HUES6 (cell line): ENCODE results near the gene STX18.
"Not testable (repeated sequence)": the region's sequence is repeated elsewhere in the genome, so short reads cannot be mapped to it uniquely, and the experiment has no call there.

Experiments
- H3K27ac ChIP-seq: 2 replicates; pipeline ENCODE4 v1.7.0; 2013; ENCODE audit warnings: low read depth, mild to moderate bottlenecking, low read length, inconsistent platforms
- H3K27me3 ChIP-seq: 2 replicates; pipeline ENCODE4 v1.6.1; 2013; ENCODE audit warnings: low read length; ENCODE audit not compliant: control insufficient read depth, insufficient read depth
- H3K36me3 ChIP-seq: 2 replicates; pipeline ENCODE4 v1.6.1; 2013; ENCODE audit warnings: low read length; ENCODE audit not compliant: control insufficient read depth, insufficient read depth
- H3K4me1 ChIP-seq: 2 replicates; pipeline ENCODE4 v1.6.1; 2013; ENCODE audit warnings: low read length; ENCODE audit not compliant: control insufficient read depth, insufficient read depth
- H3K4me3 ChIP-seq: 2 replicates; pipeline ENCODE4 v1.5.1; 2013; ENCODE audit warnings: low read depth, low read length
- H3K9ac ChIP-seq: one replicate; pipeline ENCODE4 v1.6.1; 2013; ENCODE audit warnings: mild to moderate bottlenecking, low read length
- H3K9me3 ChIP-seq: 2 replicates; pipeline ENCODE4 v1.6.1; 2013; ENCODE audit warnings: low read depth, low read length; ENCODE audit not compliant: control insufficient read depth, insufficient read depth

STX18 gene

DNA sequence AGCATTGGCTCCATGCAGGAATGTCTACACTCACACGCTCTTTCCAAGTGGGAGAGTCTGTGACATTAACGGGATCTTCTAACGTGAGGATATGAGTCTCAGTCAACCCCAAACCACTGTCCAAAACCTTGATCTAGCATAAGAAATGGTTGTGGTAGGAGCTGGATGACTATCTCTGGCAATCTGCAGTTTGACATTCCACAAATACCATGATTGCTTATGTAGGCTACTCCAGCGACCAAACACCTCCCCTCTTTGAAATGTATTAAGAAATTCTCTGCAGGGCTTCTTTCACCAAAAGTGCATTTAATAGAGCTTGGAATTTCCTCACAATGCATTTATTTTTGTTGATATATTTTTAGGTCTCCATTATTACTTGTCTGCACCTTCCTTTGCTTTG, 14.1 kb upstream of the STX18 start:
- Histone ChIP-seq H3K4me1 (peaks cover 7% of the 10 kb centered on the region; the same call in 1 of the 2 replicates), H3K4me3 (no peak overlapping the region), H3K36me3 (peaks cover 36% of the 10 kb centered on the region), H3K9me3 (no peaks in the 10 kb centered on the region), H3K9ac (no peak overlapping the region), H3K27ac (no peak overlapping the region), H3K27me3 (no peaks in the 10 kb centered on the region)

DNA sequence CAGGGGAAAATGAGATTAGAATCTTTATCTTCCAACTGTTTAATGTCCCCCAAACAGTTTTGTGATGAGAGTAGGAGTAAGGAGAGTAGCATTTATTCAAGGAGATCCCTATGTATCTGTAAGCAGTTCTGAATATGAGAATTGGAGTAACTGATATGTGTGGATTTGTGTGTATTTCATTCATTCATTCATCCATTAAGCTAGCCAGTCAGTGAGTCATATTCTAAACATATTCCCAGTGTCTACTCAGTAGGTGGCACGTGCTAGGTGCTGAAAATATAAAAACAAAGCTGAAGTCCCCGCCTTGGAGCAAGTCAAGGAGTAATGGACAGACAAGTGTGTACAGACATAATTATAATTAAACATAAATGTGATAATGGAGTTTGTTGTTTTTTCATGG, 12.4 kb upstream of the STX18 start:
- H3K9ac ChIP-seq, result no peak overlapping the region
- no peaks in the 10 kb centered on the region for H3K9me3 ChIP-seq
- H3K27ac ChIP-seq, result no peak overlapping the region
- no peak overlapping the region for H3K4me3 ChIP-seq
- H3K27me3 ChIP-seq, result no peaks in the 10 kb centered on the region
- H3K4me1 ChIP-seq, result peaks cover 7% of the 10 kb centered on the region; the same call in 1 of the 2 replicates
- peaks cover 43% of the 10 kb centered on the region for H3K36me3 ChIP-seq

DNA sequence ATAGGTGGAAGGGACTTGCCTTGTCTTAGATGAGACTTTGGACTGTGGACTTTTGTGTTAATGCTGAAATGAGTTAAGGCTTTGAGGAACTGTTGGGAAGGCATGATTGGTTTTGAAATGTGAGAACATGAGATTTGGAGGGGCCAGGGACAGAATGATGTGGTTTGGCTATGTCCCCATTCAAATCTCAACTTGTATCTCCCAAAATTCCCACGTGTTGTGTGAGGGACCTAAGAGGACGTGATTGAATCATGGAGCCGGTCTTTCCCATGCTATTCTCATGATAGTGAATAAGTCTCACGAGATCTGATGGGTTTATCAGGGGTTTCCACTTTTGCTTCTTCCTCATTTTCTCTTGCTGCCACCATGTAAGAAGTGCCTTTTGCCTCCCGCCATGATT, 10.2 kb upstream of the STX18 start:
- peaks cover 63% of the 10 kb centered on the region for H3K36me3 ChIP-seq
- H3K9me3 ChIP-seq, H3K9ac ChIP-seq, H3K4me1 ChIP-seq, H3K4me3 ChIP-seq, H3K27me3 ChIP-seq, H3K27ac ChIP-seq: not testable (repeated sequence)

DNA sequence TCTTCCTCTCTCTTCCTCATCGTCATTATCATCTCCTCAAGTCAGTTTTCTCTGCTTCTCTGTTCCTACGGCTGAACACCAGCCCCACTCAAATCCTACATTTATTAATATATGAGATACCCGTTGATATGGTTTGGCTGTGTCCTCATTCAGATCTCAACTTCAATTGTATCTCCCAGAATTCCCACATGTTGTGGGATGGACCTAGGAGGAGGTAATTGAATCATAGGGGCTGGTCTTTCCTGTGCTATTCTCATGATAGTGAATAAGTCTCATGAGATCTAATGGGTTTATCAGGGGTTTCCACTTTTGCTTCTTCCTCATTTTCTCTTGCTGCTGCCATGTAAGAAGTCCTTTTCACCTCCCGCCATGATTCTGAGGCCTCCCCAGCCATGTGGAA, 8.3 kb upstream of the STX18 start:
- H3K36me3 ChIP-seq, result peaks cover 74% of the 10 kb centered on the region
- H3K9ac ChIP-seq, H3K4me3 ChIP-seq, H3K4me1 ChIP-seq, H3K9me3 ChIP-seq, H3K27ac ChIP-seq, H3K27me3 ChIP-seq: not testable (repeated sequence)

DNA sequence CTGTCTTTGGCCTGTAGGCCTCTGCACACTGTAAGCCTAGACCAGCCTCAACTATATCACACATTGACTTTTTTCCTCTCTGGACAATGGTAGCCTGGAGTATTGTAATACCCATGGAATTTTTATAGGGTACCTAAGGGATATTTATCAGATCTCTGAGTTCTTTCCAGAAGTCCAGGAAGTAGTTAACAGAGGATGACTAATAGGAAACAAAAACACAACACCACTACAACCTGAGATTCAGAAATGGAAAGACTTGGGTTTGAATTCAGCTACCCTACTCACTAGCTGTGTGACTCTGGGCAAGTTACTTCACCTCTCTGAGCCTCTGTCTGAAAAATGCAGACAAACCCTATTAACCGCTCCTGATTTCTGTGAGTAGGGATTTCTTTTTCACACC, 7.7 kb upstream of the STX18 start:
- H3K4me3 ChIP-seq, result no peak overlapping the region
- H3K4me1 ChIP-seq, result no peaks in the 10 kb centered on the region
- no peak overlapping the region for H3K27ac ChIP-seq
- no peaks in the 10 kb centered on the region for H3K27me3 ChIP-seq
- H3K9ac ChIP-seq, result no peak overlapping the region
- peaks cover 75% of the 10 kb centered on the region for H3K36me3 ChIP-seq
- no peaks in the 10 kb centered on the region for H3K9me3 ChIP-seq

DNA sequence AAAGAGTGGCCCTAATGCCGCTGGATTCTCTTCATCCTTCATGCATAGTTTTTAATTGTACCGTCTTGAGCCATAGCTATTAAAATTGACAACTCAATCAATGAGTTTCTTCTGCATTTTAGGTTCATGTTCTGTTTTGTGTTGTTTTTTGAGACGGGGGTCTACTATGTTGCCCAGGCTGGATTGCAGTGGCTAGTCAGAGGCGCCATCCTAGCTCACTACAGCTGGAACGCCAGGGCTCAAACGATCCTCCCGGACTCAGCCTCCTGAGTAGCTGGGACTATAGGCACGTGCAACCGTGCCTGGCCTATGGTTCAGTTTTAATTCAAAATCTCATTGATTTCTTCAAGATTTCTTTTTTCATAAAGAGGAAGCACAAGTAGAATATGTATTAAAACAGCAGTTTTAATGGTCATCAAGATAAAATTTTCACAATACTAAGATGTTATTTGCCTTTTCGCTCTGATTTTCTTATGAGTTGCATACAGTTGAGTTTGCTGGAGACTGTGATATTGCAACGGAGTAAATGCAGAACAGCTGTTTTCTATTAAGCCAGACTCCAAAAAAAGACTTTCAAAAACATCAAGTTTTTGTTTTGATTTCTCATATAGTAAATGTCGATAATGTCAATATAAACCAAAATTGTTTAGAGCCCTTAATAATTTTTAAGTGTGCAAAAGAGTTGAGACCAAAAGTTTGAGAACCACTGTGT, 1.1 kb upstream of the STX18 start:
- Histone ChIP-seq H3K4me1 (peaks cover 11% of the 10 kb centered on the region; the same call in 1 of the 2 replicates), H3K9ac (peak overlapping the region; percentile 90), H3K36me3 (peaks cover 27% of the 10 kb centered on the region), H3K27me3 (no peaks in the 10 kb centered on the region), H3K4me3 (peak overlapping the region; percentile 96), H3K9me3 (no peaks in the 10 kb centered on the region), H3K27ac (no peak overlapping the region)

DNA sequence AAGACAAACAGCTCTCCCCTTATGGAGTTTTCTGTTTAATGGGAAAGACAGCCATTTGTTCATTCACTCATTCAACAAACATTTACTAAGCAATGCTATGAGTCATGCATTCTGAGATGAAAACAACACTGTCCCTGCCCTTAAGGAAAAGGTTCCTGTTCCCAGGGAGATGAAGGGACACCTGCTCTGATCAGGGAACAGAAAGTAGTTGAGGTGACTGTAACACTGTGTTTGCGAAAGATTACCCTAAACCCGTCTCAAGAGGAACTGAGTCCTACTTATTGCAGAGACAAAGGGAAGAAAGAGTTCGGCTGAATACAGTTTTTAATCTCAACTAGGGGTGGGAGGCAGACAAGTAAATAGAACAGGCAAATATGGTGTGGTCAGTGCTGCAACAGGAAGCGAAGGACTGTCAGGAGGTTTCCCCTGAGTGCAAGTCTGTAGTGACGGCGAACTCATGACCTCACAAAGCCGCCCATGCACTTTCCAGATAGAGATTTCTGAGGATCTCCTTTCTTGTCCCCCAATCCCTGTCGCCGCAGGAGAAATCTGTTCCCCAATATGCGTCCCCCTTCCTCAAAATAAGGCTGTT, 712 bp downstream of the STX18 start:
- H3K4me3 ChIP-seq, result peak overlapping the region; percentile 96
- no peaks in the 10 kb centered on the region for H3K27me3 ChIP-seq
- peaks cover 12% of the 10 kb centered on the region for H3K36me3 ChIP-seq
- peaks cover 11% of the 10 kb centered on the region; the same call in 1 of the 2 replicates for H3K4me1 ChIP-seq
- peak overlapping the region; percentile 90 for H3K9ac ChIP-seq
- peak overlapping the region; percentile 34; the same call in 1 of the 2 replicates for H3K27ac ChIP-seq
- H3K9me3 ChIP-seq, result no peaks in the 10 kb centered on the region

DNA sequence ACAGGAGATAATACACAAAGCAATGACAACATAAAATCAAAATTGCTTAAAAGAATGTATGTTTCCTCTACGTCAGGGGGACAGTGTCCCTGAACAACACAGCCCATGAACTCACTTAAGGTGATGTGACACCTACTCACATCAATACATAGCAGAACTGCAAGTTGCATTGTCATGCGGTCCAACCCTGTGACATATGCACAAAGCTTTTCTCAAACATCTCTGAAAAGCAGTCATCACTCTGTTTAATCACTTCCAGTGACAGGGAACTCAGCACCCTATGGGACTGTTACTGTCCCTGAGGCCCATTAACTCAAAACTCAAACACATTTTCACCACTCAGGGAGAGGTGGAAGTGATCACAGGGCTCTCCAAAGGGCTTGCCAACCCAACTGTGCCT, 2.4 kb downstream of the STX18 start:
- H3K9ac ChIP-seq, result no peak overlapping the region
- H3K4me3 ChIP-seq, result no peak overlapping the region
- H3K4me1 ChIP-seq, result peaks cover 11% of the 10 kb centered on the region; the same call in 1 of the 2 replicates

DNA sequence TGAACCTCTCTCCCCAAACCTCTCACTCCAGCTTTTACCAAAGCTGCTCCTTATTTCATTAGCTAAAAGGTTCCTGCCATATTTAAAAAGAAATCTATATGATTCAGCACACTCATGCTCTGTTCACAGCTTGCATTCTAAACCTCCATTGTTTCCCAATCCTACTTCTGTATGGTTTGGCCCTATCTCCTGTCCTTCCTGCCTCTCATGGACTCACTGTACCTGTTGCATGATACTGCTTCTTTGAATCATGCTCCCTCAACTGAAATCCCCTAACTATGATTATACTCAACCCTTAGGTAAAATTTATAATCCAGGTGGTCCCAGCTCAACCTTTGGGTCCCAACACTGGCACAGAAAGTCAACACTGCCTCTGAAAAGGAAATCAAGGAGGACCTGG, 6.3 kb downstream of the STX18 start:
- no peak overlapping the region for H3K4me3 ChIP-seq
- peaks cover 2% of the 10 kb centered on the region; the same call in 1 of the 2 replicates for H3K4me1 ChIP-seq

More for the DNA sequence above, 2.4 kb downstream of the STX18 start:
- Histone ChIP-seq H3K27ac (no peak overlapping the region), H3K9me3 (no peaks in the 10 kb centered on the region), H3K36me3 (no peaks in the 10 kb centered on the region), H3K27me3 (no peaks in the 10 kb centered on the region)

DNA sequence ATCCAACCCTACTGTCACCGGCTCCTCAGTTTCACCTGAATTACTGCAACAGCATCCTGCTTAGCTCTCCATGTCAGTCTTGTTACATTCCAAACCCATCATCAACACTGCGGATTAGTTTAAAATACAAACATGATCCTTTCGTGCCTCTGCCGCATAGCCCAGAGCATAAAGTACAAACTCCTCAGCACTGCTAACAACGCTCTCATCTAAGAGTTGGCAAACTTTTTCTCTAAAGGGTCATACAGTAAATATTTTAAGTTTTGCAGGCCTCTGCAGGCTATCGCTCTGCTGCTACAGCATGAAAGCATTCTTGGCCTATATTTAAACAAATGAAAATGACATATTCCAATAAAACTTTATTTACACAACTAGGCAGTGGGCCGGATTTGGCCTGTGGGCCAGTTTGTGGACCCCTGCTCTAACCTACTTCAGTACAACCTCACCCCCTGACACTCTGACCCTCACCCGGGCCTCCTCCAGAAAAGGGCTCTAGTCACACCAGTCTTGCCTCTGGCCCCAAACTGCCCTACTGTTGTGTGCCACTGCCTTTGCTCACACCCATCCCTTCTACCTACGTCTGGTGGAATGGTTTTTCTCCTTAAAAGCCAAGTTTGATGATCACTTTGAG, 7.2 kb downstream of the STX18 start:
- Histone ChIP-seq H3K36me3 (no peaks in the 10 kb centered on the region), H3K9me3 (no peaks in the 10 kb centered on the region), H3K27me3 (no peaks in the 10 kb centered on the region), H3K4me1 (no peaks in the 10 kb centered on the region), H3K4me3 (no peak overlapping the region), H3K27ac (no peak overlapping the region), H3K9ac (no peak overlapping the region)

More for the DNA sequence above, 6.3 kb downstream of the STX18 start:
- H3K9me3 ChIP-seq, result no peaks in the 10 kb centered on the region
- no peak overlapping the region for H3K9ac ChIP-seq
- no peaks in the 10 kb centered on the region for H3K27me3 ChIP-seq
- no peaks in the 10 kb centered on the region for H3K36me3 ChIP-seq
- H3K27ac ChIP-seq, result no peak overlapping the region

DNA sequence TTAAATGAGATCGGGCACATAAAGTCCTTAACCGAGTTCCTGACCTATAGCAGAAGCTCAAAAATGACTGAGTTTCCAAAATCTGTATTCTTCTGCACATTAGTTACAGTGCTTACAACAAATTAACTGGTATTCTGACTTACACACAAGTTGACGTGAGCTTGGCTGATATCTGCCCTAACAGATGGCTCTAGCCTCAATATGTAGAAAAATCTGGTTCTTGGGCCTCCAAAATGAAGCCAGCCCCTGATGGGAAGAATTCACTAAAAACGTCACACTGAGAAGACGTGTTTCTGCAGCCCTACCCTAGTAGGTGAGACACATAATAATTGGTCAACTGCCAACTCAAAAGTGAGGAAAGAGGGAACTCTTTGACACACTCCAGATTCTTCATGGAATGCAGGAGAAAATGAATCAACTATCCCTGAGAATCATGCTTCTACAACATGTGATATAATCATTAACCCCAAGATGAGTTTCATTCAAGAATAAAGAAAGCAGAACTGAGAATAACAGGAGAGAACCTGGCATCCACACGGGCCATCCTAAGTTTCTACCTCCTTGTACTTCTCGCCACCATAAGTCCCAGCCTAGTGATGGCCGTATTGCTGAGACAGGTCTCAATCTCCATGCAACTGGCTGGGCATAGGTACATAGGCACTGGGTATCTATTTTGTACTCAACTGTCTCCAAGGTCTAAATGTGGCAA, 8.2 kb downstream of the STX18 start:
- Histone ChIP-seq H3K9me3 (no peaks in the 10 kb centered on the region), H3K27me3 (no peaks in the 10 kb centered on the region), H3K36me3 (no peaks in the 10 kb centered on the region), H3K9ac (no peak overlapping the region), H3K4me3 (no peak overlapping the region), H3K4me1 (no peaks in the 10 kb centered on the region), H3K27ac (no peak overlapping the region)
